ENCODE results near the gene ACTN2. TPM values are rescaled to one million over a fixed set of nuclear protein-coding genes. Genes with fewer than 3 reads are reported as not detected.
A peak's percentile ranks its signal among the peaks of the same experiment; 100 is the strongest.

The ACTN2 gene
- total and polyA plus RNA-seq, 2 donors (not counting 3 experiments of a cell fraction or from before 2014, with no cell fraction given): 0.22 to 0.55 TPM

DNA sequence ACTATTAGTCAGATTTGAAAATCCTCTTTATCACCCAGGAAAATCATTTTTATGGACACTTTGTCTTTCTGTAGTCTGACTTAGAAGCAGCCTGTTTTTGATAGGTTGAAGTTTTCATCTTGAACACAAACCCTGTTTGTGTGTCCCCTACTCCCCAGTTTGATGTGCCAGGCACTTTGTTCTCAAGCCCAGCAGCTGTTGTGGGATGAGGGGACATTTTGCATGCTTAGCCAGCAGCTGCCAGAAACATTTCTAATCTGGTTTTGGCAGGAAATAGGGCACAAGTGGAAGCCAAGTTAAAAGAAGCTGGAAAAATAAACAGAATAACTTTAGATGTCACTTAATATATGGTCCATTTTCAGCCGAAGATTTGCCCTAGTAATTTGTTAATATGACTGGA is 29.9 kb downstream of the ACTN2 start:
- Histone ChIP-seq H3K4me3 (replicated peaks in 1 of 3; ENCODE audit: insufficient read depth in 1 of 3, low read depth in 1 of 3, low read length in 3 of 3) (no peak overlapping the region), H3K27ac (ENCODE audit: insufficient read depth, low read depth, low read length) (no peak overlapping the region), H3K27me3 (ENCODE audit: control insufficient read depth in 2 of 2, insufficient read depth in 2 of 2, low read length in 2 of 2) (no peaks in the 10 kb centered on the region), H3K9ac (replicated peaks; ENCODE audit: extremely low read depth, insufficient read depth, low read length) (no peak overlapping the region), H3K4me1 (ENCODE audit: control insufficient read depth, extremely low read depth, insufficient read depth, low read length) (no peaks in the 10 kb centered on the region), H3K9me3 (replicated peaks; ENCODE audit: control insufficient read depth, insufficient read depth, low read length) (no peaks in the 10 kb centered on the region), H2AFZ (ENCODE audit: low read depth, low read length) (no peak overlapping the region), H4K20me1 (replicated peaks; ENCODE audit: control insufficient read depth, extremely low read depth, insufficient read depth, low read length) (no peaks in the 10 kb centered on the region), H3K36me3 (ENCODE audit: control insufficient read depth in 2 of 2, extremely low read depth in 1 of 2, insufficient read depth in 2 of 2, low read length in 2 of 2) (no peaks in the 10 kb centered on the region), H3K4me2 (ENCODE audit: insufficient read depth, low read length) (no peak overlapping the region), H3K79me2 (ENCODE audit: control insufficient read depth, insufficient read depth, low read length) (no peaks in the 10 kb centered on the region), H3K9me1 (replicated peaks; ENCODE audit: control insufficient read depth, extremely low read depth, insufficient read depth, low read length) (no peaks in the 10 kb centered on the region)
- ChIA-PET POLR2A (no interaction called here), CTCF (interaction anchor here (0.7 to 3.3 kb wide), 4 partner anchors 11 to 43 kb away, joined by 3 to 10 read pairs (median 3); no protein-coding TSS in a partner anchor)
- FAIRE-seq (no peak), DNase-seq (ENCODE audit: low read depth, low spot score) (peak; percentile 74)
- no TSS peak for BruUV-seq (replicated peaks)
- dilution Hi-C loops (cut with MboI; ENCODE audit: extremely low pct_ligation_motif_present, low sequenced_read_pairs) (no loop called here), intact Hi-C loops (cut with micrococcal nuclease) (no loop called here)
- TF ChIP-seq POLR2A (IDR thresholded peaks at IDR 0.05; ENCODE audit: low read depth, low read length) (no peak), MYC (IDR thresholded peaks at IDR 0.05; ENCODE audit: low read depth, low read length) (no peak), POLR2AphosphoS5 (IDR thresholded peaks at IDR 0.05; ENCODE audit: insufficient read depth, low read depth, low read length) (no peak), GATA2 (IDR thresholded peaks at IDR 0.05; ENCODE audit: insufficient read depth, insufficient read length, low read depth, low read length) (no peak)
- TF ChIP-seq, protein P1, sequence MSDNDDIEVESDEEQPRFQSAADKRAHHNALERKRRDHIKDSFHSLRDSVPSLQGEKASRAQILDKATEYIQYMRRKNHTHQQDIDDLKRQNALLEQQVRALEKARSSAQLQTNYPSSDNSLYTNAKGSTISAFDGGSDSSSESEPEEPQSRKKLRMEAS (IDR thresholded peaks at IDR 0.05; ENCODE audit: insufficient read depth, insufficient read length): no peak

DNA sequence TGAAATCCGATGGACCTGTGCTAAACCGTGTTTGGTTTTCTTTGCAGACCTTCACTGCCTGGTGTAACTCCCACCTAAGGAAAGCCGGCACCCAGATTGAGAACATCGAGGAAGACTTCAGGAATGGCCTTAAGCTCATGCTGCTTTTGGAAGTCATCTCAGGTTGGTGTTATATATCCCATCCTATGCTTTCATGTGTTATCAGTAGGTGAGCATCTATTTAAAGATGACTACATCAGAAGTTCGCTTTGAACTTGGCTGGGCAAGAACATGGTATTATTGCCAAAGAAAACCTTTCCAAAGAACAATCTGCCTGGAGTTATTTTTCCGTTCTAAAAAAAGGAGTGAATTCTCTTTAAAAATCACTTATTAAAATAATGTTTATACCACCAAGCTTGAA is 31.5 kb downstream of the ACTN2 start:
- DNase-seq (ENCODE audit: low read depth, low spot score) (no peak), FAIRE-seq (no peak)
- H3K4me3 ChIP-seq (replicated peaks in 1 of 3; ENCODE audit: insufficient read depth in 1 of 3, low read depth in 1 of 3, low read length in 3 of 3): no peak overlapping the region
- no peak overlapping the region for H3K4me2 ChIP-seq (ENCODE audit: insufficient read depth, low read length)
- no peak overlapping the region for H2AFZ ChIP-seq (ENCODE audit: low read depth, low read length)
- H3K27me3 ChIP-seq (ENCODE audit: control insufficient read depth in 2 of 2, insufficient read depth in 2 of 2, low read length in 2 of 2): no peaks in the 10 kb centered on the region
- POLR2A ChIA-PET: no interaction called here
- H3K9ac ChIP-seq (replicated peaks; ENCODE audit: extremely low read depth, insufficient read depth, low read length): no peak overlapping the region
- no peaks in the 10 kb centered on the region for H3K9me3 ChIP-seq (replicated peaks; ENCODE audit: control insufficient read depth, insufficient read depth, low read length)
- intact Hi-C loops (cut with micrococcal nuclease): no loop called here
- CTCF ChIA-PET: interaction anchor here (0.8 to 3.3 kb wide), 3 partner anchors 13 to 50 kb away, joined by 3 to 10 read pairs (median 3); no protein-coding TSS in a partner anchor
- H3K9me1 ChIP-seq (replicated peaks; ENCODE audit: control insufficient read depth, extremely low read depth, insufficient read depth, low read length): no peaks in the 10 kb centered on the region
- no peaks in the 10 kb centered on the region for H4K20me1 ChIP-seq (replicated peaks; ENCODE audit: control insufficient read depth, extremely low read depth, insufficient read depth, low read length)
- dilution Hi-C loops (cut with MboI; ENCODE audit: extremely low pct_ligation_motif_present, low sequenced_read_pairs): no loop called here
- no peak for TF ChIP-seq EZH2 (IDR thresholded peaks at IDR 0.05; ENCODE audit: borderline replicate concordance, low read depth, low read length, severe bottlenecking)
- TF ChIP-seq, protein P1 (IDR thresholded peaks at IDR 0.05; ENCODE audit: insufficient read depth, insufficient read length): no peak
- no peak for TF ChIP-seq GATA2 (IDR thresholded peaks at IDR 0.05; ENCODE audit: insufficient read depth, insufficient read length, low read depth, low read length)
- no peak for TF ChIP-seq POLR2AphosphoS5 (IDR thresholded peaks at IDR 0.05; ENCODE audit: insufficient read depth, low read depth, low read length)
- no peak for TF ChIP-seq POLR2A (IDR thresholded peaks at IDR 0.05; ENCODE audit: low read depth, low read length)
- TF ChIP-seq MYC (IDR thresholded peaks at IDR 0.05; ENCODE audit: low read depth, low read length): no peak
- TF ChIP-seq, protein P2, sequence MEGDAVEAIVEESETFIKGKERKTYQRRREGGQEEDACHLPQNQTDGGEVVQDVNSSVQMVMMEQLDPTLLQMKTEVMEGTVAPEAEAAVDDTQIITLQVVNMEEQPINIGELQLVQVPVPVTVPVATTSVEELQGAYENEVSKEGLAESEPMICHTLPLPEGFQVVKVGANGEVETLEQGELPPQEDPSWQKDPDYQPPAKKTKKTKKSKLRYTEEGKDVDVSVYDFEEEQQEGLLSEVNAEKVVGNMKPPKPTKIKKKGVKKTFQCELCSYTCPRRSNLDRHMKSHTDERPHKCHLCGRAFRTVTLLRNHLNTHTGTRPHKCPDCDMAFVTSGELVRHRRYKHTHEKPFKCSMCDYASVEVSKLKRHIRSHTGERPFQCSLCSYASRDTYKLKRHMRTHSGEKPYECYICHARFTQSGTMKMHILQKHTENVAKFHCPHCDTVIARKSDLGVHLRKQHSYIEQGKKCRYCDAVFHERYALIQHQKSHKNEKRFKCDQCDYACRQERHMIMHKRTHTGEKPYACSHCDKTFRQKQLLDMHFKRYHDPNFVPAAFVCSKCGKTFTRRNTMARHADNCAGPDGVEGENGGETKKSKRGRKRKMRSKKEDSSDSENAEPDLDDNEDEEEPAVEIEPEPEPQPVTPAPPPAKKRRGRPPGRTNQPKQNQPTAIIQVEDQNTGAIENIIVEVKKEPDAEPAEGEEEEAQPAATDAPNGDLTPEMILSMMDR (IDR thresholded peaks at IDR 0.05; ENCODE audit: extremely low read depth in 1 of 2, insufficient read depth in 1 of 2, low read depth in 1 of 2, low read length in 2 of 2): no peak
- TF ChIP-seq FOS (IDR thresholded peaks at IDR 0.05; ENCODE audit: borderline replicate concordance, insufficient read depth, low read length): no peak
- no peak for TF ChIP-seq JUN (IDR thresholded peaks at IDR 0.05; ENCODE audit: borderline replicate concordance, insufficient read depth, insufficient read length, low read depth)
- no peaks in the 10 kb centered on the region for H3K4me1 ChIP-seq (ENCODE audit: control insufficient read depth, extremely low read depth, insufficient read depth, low read length)
- H3K27ac ChIP-seq (ENCODE audit: insufficient read depth, low read depth, low read length): no peak overlapping the region
- no peaks in the 10 kb centered on the region for H3K36me3 ChIP-seq (ENCODE audit: control insufficient read depth in 2 of 2, extremely low read depth in 1 of 2, insufficient read depth in 2 of 2, low read length in 2 of 2)
- BruUV-seq (replicated peaks): no TSS peak
- no peaks in the 10 kb centered on the region for H3K79me2 ChIP-seq (ENCODE audit: control insufficient read depth, insufficient read depth, low read length)

All from endothelial cell of umbilical vein (primary cell).